ENCODE results near the gene UBE2E3.

Gene UBE2E3

GRCh38 chr2:181104512-181105115, 124.2 kb downstream of the UBE2E3 start:
- peak; percentile 67 for DNase-seq
- Histone ChIP-seq H3K27me3 (replicated peaks) (no peaks in the 10 kb centered on the region), H3K4me3 (ENCODE audit: low read depth, low read length) (no peak overlapping the region), H3K27ac (peak overlapping the region; percentile 38), H3K36me3 (replicated peaks) (no peaks in the 10 kb centered on the region)
- in situ Hi-C loops (cut with HindIII; ENCODE audit: low pct_ligation_motif_present, low sequenced_read_pairs) = loop anchor here (10.0 kb wide), 1 partner anchor 360 kb away; no protein-coding TSS in a partner anchor
- peak; percentile 70 for TF ChIP-seq CTCF (IDR thresholded peaks at IDR 0.05; ENCODE audit: low read depth, low read length, missing control alignments)

GRCh38 chr2:181105562-181105961, 125.2 kb downstream of the UBE2E3 start:
- no peaks in the 10 kb centered on the region for H3K27me3 ChIP-seq (replicated peaks)
- TF ChIP-seq CTCF (IDR thresholded peaks at IDR 0.05; ENCODE audit: low read depth, low read length, missing control alignments) = no peak
- no peak overlapping the region for H3K4me3 ChIP-seq (ENCODE audit: low read depth, low read length)
- DNase-seq = no peak
- H3K36me3 ChIP-seq (replicated peaks) = no peaks in the 10 kb centered on the region
- in situ Hi-C loops (cut with HindIII; ENCODE audit: low pct_ligation_motif_present, low sequenced_read_pairs) = loop anchor here (10.0 kb wide), 1 partner anchor 359 kb away; no protein-coding TSS in a partner anchor
- peak overlapping the region; percentile 82 for H3K27ac ChIP-seq

GRCh38 chr2:181106229-181106628, 125.8 kb downstream of the UBE2E3 start:
- Histone ChIP-seq H3K27me3 (replicated peaks) (no peaks in the 10 kb centered on the region), H3K36me3 (replicated peaks) (no peaks in the 10 kb centered on the region), H3K27ac (peak overlapping the region; percentile 82), H3K4me3 (ENCODE audit: low read depth, low read length) (no peak overlapping the region)
- TF ChIP-seq CTCF (IDR thresholded peaks at IDR 0.05; ENCODE audit: low read depth, low read length, missing control alignments) = no peak
- DNase-seq = no peak
- in situ Hi-C loops (cut with HindIII; ENCODE audit: low pct_ligation_motif_present, low sequenced_read_pairs) = loop anchor here (10.0 kb wide), 1 partner anchor 359 kb away; no protein-coding TSS in a partner anchor

- Histone ChIP-seq H3K4me3 (ENCODE audit: low read depth, low read length) (no peak overlapping the region), H3K36me3 (replicated peaks) (no peaks in the 10 kb centered on the region), H3K27ac (peak overlapping the region; percentile 82), H3K27me3 (replicated peaks) (no peaks in the 10 kb centered on the region)
- no peak for TF ChIP-seq CTCF (IDR thresholded peaks at IDR 0.05; ENCODE audit: low read depth, low read length, missing control alignments)
- in situ Hi-C loops (cut with HindIII; ENCODE audit: low pct_ligation_motif_present, low sequenced_read_pairs) = loop anchor here (10.0 kb wide), 1 partner anchor 358 kb away; no protein-coding TSS in a partner anchor
- DNase-seq = peak; percentile 90
These were observed 126.6 kb downstream of the UBE2E3 start for GRCh38 chr2:181106789-181107627.

- no peak for TF ChIP-seq CTCF (IDR thresholded peaks at IDR 0.05; ENCODE audit: low read depth, low read length, missing control alignments)
- H3K27ac ChIP-seq = peak overlapping the region; percentile 82
These were observed 127.2 kb downstream of the UBE2E3 start for GRCh38 chr2:181107628-181107945.

More at GRCh38 chr2:181107628-181107945, 127.2 kb downstream of the UBE2E3 start:
- Histone ChIP-seq H3K4me3 (ENCODE audit: low read depth, low read length) (no peak overlapping the region), H3K27me3 (replicated peaks) (no peaks in the 10 kb centered on the region), H3K36me3 (replicated peaks) (no peaks in the 10 kb centered on the region)
- in situ Hi-C loops (cut with HindIII; ENCODE audit: low pct_ligation_motif_present, low sequenced_read_pairs) = loop anchor here (10.0 kb wide), 1 partner anchor 357 kb away; no protein-coding TSS in a partner anchor
- no peak for DNase-seq

All from brain microvascular endothelial cell (primary cell).